ENCODE results near the gene GRK1. TPM values are rescaled to one million over a fixed set of nuclear protein-coding genes. Genes with fewer than 3 reads are reported as not detected.

Gene GRK1
- total and polyA plus RNA-seq, 2 of the 8 experiments (the other 6 are each of a cell fraction or from before 2014, with no cell fraction given), result 0.12 TPM; not detected in 1

- DNase-seq (ENCODE audit: low read depth in 1 of 2, low spot score in 2 of 2) (no peak), FAIRE-seq (no peak)
- H3K23ac ChIP-seq (ENCODE audit: insufficient read length), result no peak overlapping the region
- H2BK12ac ChIP-seq (ENCODE audit: low read depth, low read length), result no peak overlapping the region
- no peak overlapping the region for H2AFZ ChIP-seq (ENCODE audit: low read length)
- no peak overlapping the region for H2BK15ac ChIP-seq (ENCODE audit: low read length)
- H3K14ac ChIP-seq (ENCODE audit: insufficient read length), result no peak overlapping the region
- no peak overlapping the region for H3K18ac ChIP-seq (ENCODE audit: extremely low read depth, low read length)
- no peaks in the 10 kb centered on the region for H3K9me3 ChIP-seq (ENCODE audit: insufficient read depth in 2 of 2, low read depth in 1 of 2, low read length in 1 of 2)
- H4K8ac ChIP-seq (ENCODE audit: extremely low read depth, insufficient read depth, low read length), result peak overlapping the region; percentile 71
- no peak overlapping the region for H2BK5ac ChIP-seq (ENCODE audit: low read depth, low read length)
- H3K4me1 ChIP-seq (replicated peaks in 1 of 4; ENCODE audit: control insufficient read depth in 3 of 4, insufficient read depth in 4 of 4, low read length in 3 of 4), result no peaks in the 10 kb centered on the region
- H3K4me3 ChIP-seq (ENCODE audit: extremely low read depth in 1 of 4, insufficient read depth in 2 of 4, low read depth in 3 of 4, low read length in 4 of 4), result no peak overlapping the region
- no peaks in the 10 kb centered on the region for H3K23me2 ChIP-seq (ENCODE audit: low read depth, low read length)
- no peak overlapping the region for H3K56ac ChIP-seq (replicated peaks; ENCODE audit: insufficient read length, low read depth, low read length)
- H3K4ac ChIP-seq (replicated peaks; ENCODE audit: insufficient read length, low read depth, low read length), result no peak overlapping the region
- POLR2A ChIA-PET (ENCODE audit: partially characterized antibody), result interaction anchor here (1.3 to 1.8 kb wide), 2 partner anchors 9 to 11 kb away, joined by 3 to 4 read pairs; no protein-coding TSS in a partner anchor
- H3K27ac ChIP-seq (ENCODE audit: low read depth, low read length), result no peak overlapping the region
- WGBS, 2 experiments (ENCODE audit: extremely low coverage in 1 of 2, insufficient coverage in 1 of 2, insufficient read length in 1 of 2, insufficient replicate concordance in 2 of 2, low coverage in 1 of 2, low lambda C conversion rate in 2 of 2, missing lambda C conversion rate in 1 of 2), result 92% methylated on average over 35 of the region's 39 CpGs; no CpG with 5 or more reads in 1 of the 2 experiments
- H3K36me3 ChIP-seq (ENCODE audit: control insufficient read depth in 2 of 4, insufficient read depth in 4 of 4, low read length in 3 of 4), result no peaks in the 10 kb centered on the region
- no peaks in the 10 kb centered on the region for H3K79me1 ChIP-seq (ENCODE audit: low read depth, low read length)
- H2BK120ac ChIP-seq (replicated peaks; ENCODE audit: low read depth, low read length), result no peak overlapping the region
- no peak overlapping the region for H3K9ac ChIP-seq (replicated peaks in 1 of 4; ENCODE audit: extremely low read depth in 1 of 4, low read depth in 3 of 4, low read length in 3 of 4)
- no peak overlapping the region for H2BK20ac ChIP-seq (ENCODE audit: low read length)
- CTCF ChIA-PET (ENCODE audit: partially characterized antibody), result no interaction called here
- H4K20me1 ChIP-seq (replicated peaks in 1 of 2; ENCODE audit: control insufficient read depth in 1 of 2, insufficient read depth in 2 of 2, low read length in 2 of 2), result no peaks in the 10 kb centered on the region
- no peak overlapping the region for H4K91ac ChIP-seq (replicated peaks; ENCODE audit: insufficient read length, low read length)
- H4K5ac ChIP-seq (ENCODE audit: insufficient read length, low read depth, low read length), result no peak overlapping the region
- H3K27me3 ChIP-seq (replicated peaks in 1 of 4; ENCODE audit: control insufficient read depth in 3 of 4, extremely low read depth in 1 of 4, insufficient read depth in 3 of 4, low read length in 3 of 4), result no peaks in the 10 kb centered on the region
- H3K79me2 ChIP-seq (ENCODE audit: control insufficient read depth in 1 of 2, insufficient read depth in 2 of 2, low read length in 2 of 2), result no peaks in the 10 kb centered on the region
- H2AK5ac ChIP-seq (ENCODE audit: low read depth, low read length), result no peak overlapping the region
- no peak overlapping the region for H3K4me2 ChIP-seq (ENCODE audit: insufficient read depth in 1 of 2, low read depth in 2 of 2, low read length in 2 of 2)
- no peak for TF ChIP-seq RNF2 (IDR thresholded peaks at IDR 0.05; ENCODE audit: borderline replicate concordance, low read depth, low read length, missing control alignments, poor library complexity, severe bottlenecking)
- no peak for TF ChIP-seq CHD2 (IDR thresholded peaks at IDR 0.05; ENCODE audit: low read length)
- no peak for TF ChIP-seq JUND (IDR thresholded peaks at IDR 0.05; ENCODE audit: low read length)
- TF ChIP-seq E2F6 (IDR thresholded peaks at IDR 0.05), result no peak
- TF ChIP-seq MAX (IDR thresholded peaks at IDR 0.05), result no peak
- TF ChIP-seq SP1 (IDR thresholded peaks at IDR 0.05; ENCODE audit: low read depth, low read length), result no peak
- TF ChIP-seq SRF (IDR thresholded peaks at IDR 0.05; ENCODE audit: low read depth, low read length), result no peak
- no peak for TF ChIP-seq PHF8 (conservative IDR thresholded peaks at IDR 0.05; ENCODE audit: low read depth, low read length)
- no peak for TF ChIP-seq GTF2F1 (IDR thresholded peaks at IDR 0.05; ENCODE audit: borderline replicate concordance, low read depth, low read length)
- no peak for TF ChIP-seq KDM5A (IDR thresholded peaks at IDR 0.05; ENCODE audit: low read length)
- TF ChIP-seq BACH1 (IDR thresholded peaks at IDR 0.05; ENCODE audit: low read length), result no peak
- no peak for TF ChIP-seq SP2 (IDR thresholded peaks at IDR 0.05; ENCODE audit: low read length)
- TF ChIP-seq MAFK (IDR thresholded peaks at IDR 0.05; ENCODE audit: low read depth, low read length), result no peak
These were observed 12.3 kb upstream of the GRK1 start for GRCh38 chr13:113654591-113655345.
